CD4-positive, alpha-beta T cell treated with Interleukin-17A for 1 hour (primary cell): ENCODE results near the gene ADAM15.

Experiments used
- DNase-seq: peaks from one replicate; pipeline ENCODE4 v3.0.0-alpha.2; 2020

The ADAM15 gene

GRCh38 chr1:155050560-155051341, at the start of gene ADAM15:
TSS of gene ADAM15 (plus strand) at chr1:155051316. CDS start at chr1:155051387, 71 bp downstream.
- peak; percentile 86 for DNase-seq

GRCh38 chr1:155001425-155001674, 49.8 kb upstream of the ADAM15 start:
- no peak for DNase-seq

GRCh38 chr1:155001675-155002463, 49.2 kb upstream of the ADAM15 start:
- peak; percentile 98 for DNase-seq

- DNase-seq, result no peak
Measured at GRCh38 chr1:155002464-155003226, 48.5 kb upstream of the ADAM15 start, which contains the start of gene ZBTB7B. TSS of gene ZBTB7B (plus strand) at chr1:155002802. CDS start at chr1:155014661, 11,859 bp downstream.

GRCh38 chr1:155003227-155003765, 47.8 kb upstream of the ADAM15 start:
- no peak for DNase-seq

- no peak for DNase-seq
Measured at GRCh38 chr1:155003766-155004351, 47.3 kb upstream of the ADAM15 start.

GRCh38 chr1:155004352-155005075, 46.6 kb upstream of the ADAM15 start:
- no peak for DNase-seq

GRCh38 chr1:155005076-155006011, 45.8 kb upstream of the ADAM15 start:
- DNase-seq, result peak; percentile 62

- DNase-seq, result peak; percentile 71
Measured at GRCh38 chr1:155006601-155007101, 44.5 kb upstream of the ADAM15 start.

GRCh38 chr1:155007251-155007828, 43.8 kb upstream of the ADAM15 start:
- DNase-seq, result no peak

- DNase-seq, result peak; percentile 39
Measured at GRCh38 chr1:155008015-155008941, 42.8 kb upstream of the ADAM15 start.

- peak; percentile 14 for DNase-seq
Measured at GRCh38 chr1:155009221-155009711, 41.9 kb upstream of the ADAM15 start.

GRCh38 chr1:155009742-155010141, 41.4 kb upstream of the ADAM15 start:
- DNase-seq, result no peak

GRCh38 chr1:155010211-155010918, 40.8 kb upstream of the ADAM15 start:
- DNase-seq, result peak; percentile 49

GRCh38 chr1:155011004-155011416, 40.1 kb upstream of the ADAM15 start:
- DNase-seq, result no peak

- no peak for DNase-seq
Measured at GRCh38 chr1:155011437-155012025, 39.6 kb upstream of the ADAM15 start.

GRCh38 chr1:155012026-155012546, 39.0 kb upstream of the ADAM15 start:
- peak; percentile 52 for DNase-seq
